A673 (cell line): ENCODE measurements around the gene ACOT12. TPM values are rescaled to one million over a fixed set of nuclear protein-coding genes. Genes with fewer than 3 reads are reported as not detected.

Experiments used
- BruUV-seq: library from RNA; stranded (reverse); fragments of 400-500 nt; replicated peaks from 2 replicates; lab custom pipeline; 2021; lab: Mats Ljungman, UMichigan
- CTCF ChIA-PET: fragments of 300-600 bp; sonication (Branson Sonifier 250); formaldehyde crosslinking; loops from one replicate; lab custom pipeline; 2022; ENCODE audit warnings: antibody characterized with exemption; lab: Charles Lee
- POLR2A ChIA-PET: fragments of 300-600 bp; sonication (Branson Sonifier 250); formaldehyde crosslinking; loops from one replicate; lab custom pipeline; 2022; ENCODE audit warnings: antibody characterized with exemption; ENCODE audit not compliant: low non-redundant PET; lab: Charles Lee
- DNase-seq: peaks from one replicate; pipeline ENCODE4 v3.0.0-alpha.2; 2015; ENCODE audit warnings: low spot score
- H3K27ac ChIP-seq: fragments of 200-600 bp; sonication (generic); 2 replicates; pipeline ENCODE4 v1.5.1; 2016; ENCODE audit warnings: mixed run types, low read depth, mild to moderate bottlenecking, mixed read lengths, antibody characterized with exemption, low read length; ENCODE audit not compliant: poor library complexity, severe bottlenecking
- H3K27me3 ChIP-seq: fragments of 200-600 bp; sonication (generic); replicated peaks from 2 replicates; pipeline ENCODE4 v1.6.1; 2017; ENCODE audit warnings: mixed run types, low read depth, mild to moderate bottlenecking, mixed read lengths, antibody characterized with exemption, low read length; ENCODE audit not compliant: insufficient read depth, poor library complexity
- H3K36me3 ChIP-seq: fragments of 200-600 bp; sonication (generic); 2 replicates; pipeline ENCODE4 v1.6.1; 2016; ENCODE audit warnings: mixed run types, mild to moderate bottlenecking, mixed read lengths, antibody characterized with exemption, low read length; ENCODE audit not compliant: insufficient read depth, poor library complexity, severe bottlenecking
- H3K4me1 ChIP-seq: fragments of 200-600 bp; sonication (generic); 2 replicates; pipeline ENCODE4 v1.6.1; 2017; ENCODE audit warnings: mixed run types, mild to moderate bottlenecking, mixed read lengths, antibody characterized with exemption, low read length; ENCODE audit not compliant: insufficient read depth, poor library complexity, severe bottlenecking
- H3K4me3 ChIP-seq: fragments of 200-600 bp; sonication (generic); 2 replicates; pipeline ENCODE4 v1.5.1; 2016; ENCODE audit warnings: low read depth, mixed run types, mild to moderate bottlenecking, mixed read lengths, low read length; ENCODE audit not compliant: poor library complexity, severe bottlenecking
- H3K9me3 ChIP-seq: fragments of 200-600 bp; sonication (generic); 2 replicates; pipeline ENCODE4 v1.6.1; 2016; ENCODE audit warnings: mixed run types, low read depth, mild to moderate bottlenecking, mixed read lengths, antibody characterized with exemption, low read length; ENCODE audit not compliant: poor library complexity, severe bottlenecking
- CTCF ChIP-seq: fragments of 300-800, 200-600 bp; sonication (generic); conservative IDR thresholded peaks from 2 replicates; pipeline ENCODE4 v1.5.1; 2017; ENCODE audit warnings: low read depth, mild to moderate bottlenecking, antibody characterized with exemption, low read length, moderate library complexity, mixed read lengths
- EZH2 ChIP-seq: fragments of 200-600 bp; sonication (generic); IDR thresholded peaks from 2 replicates; pipeline ENCODE4 v1.6.1; 2017; ENCODE audit warnings: borderline replicate concordance, low read depth, mild to moderate bottlenecking, mixed read lengths, antibody characterized with exemption, low read length; ENCODE audit not compliant: poor library complexity, severe bottlenecking
- intact Hi-C: fragments of 100-400 bp; cut with micrococcal nuclease; formaldehyde crosslinking; loops from one replicate; pipeline ENCODE4 v1.10.0; 2022; ENCODE audit not compliant: unreplicated experiment
- total RNA-seq: library from RNA; stranded (reverse); gene quantifications from 2 replicates; pipeline ENCODE4 v1.2.3, GENCODE V29; 2021

ACOT12 gene
- total RNA-seq, 1 experiment from 2014 or later, result not detected

GRCh38 chr5:81365541-81365940 is 28.4 kb downstream of the ACOT12 start:
- intact Hi-C loops, result no loop called here
- no peak overlapping the region for H3K27ac ChIP-seq

GRCh38 chr5:81363093-81363871 is 30.7 kb downstream of the ACOT12 start:
- H3K4me3 ChIP-seq, result no peak overlapping the region
- ChIA-PET CTCF (no interaction called here), POLR2A (no interaction called here)
- H3K27ac ChIP-seq, result no peak overlapping the region
- BruUV-seq, result no TSS peak
- H3K4me1 ChIP-seq, result no peaks in the 10 kb centered on the region
- H3K36me3 ChIP-seq, result no peaks in the 10 kb centered on the region
- no peaks in the 10 kb centered on the region for H3K27me3 ChIP-seq
- H3K9me3 ChIP-seq, result no peaks in the 10 kb centered on the region
- TF ChIP-seq CTCF, result no peak
- TF ChIP-seq EZH2, result no peak
- intact Hi-C loops, result no loop called here
- DNase-seq, result no peak

More at GRCh38 chr5:81365541-81365940, 28.4 kb downstream of the ACOT12 start:
- DNase-seq, result no peak
- H3K36me3 ChIP-seq, result no peaks in the 10 kb centered on the region
- H3K27me3 ChIP-seq, result no peaks in the 10 kb centered on the region
- no TSS peak for BruUV-seq
- no peak overlapping the region for H3K4me3 ChIP-seq
- POLR2A ChIA-PET, result no interaction called here
- no peaks in the 10 kb centered on the region for H3K4me1 ChIP-seq
- H3K9me3 ChIP-seq, result no peaks in the 10 kb centered on the region
- TF ChIP-seq CTCF, result no peak
- TF ChIP-seq EZH2, result no peak
- CTCF ChIA-PET, result interaction anchor here (0.6 kb wide), 1 partner anchor 12 kb away, joined by 3 read pairs; no protein-coding TSS in a partner anchor

- H3K9me3 ChIP-seq, result no peaks in the 10 kb centered on the region
- no peak overlapping the region for H3K27ac ChIP-seq
- TF ChIP-seq CTCF (no peak), EZH2 (no peak)
- H3K27me3 ChIP-seq, result no peaks in the 10 kb centered on the region
- ChIA-PET POLR2A (no interaction called here), CTCF (no interaction called here)
- no peak for DNase-seq
- H3K36me3 ChIP-seq, result no peaks in the 10 kb centered on the region
- H3K4me3 ChIP-seq, result no peak overlapping the region
- no TSS peak for BruUV-seq
- no peaks in the 10 kb centered on the region for H3K4me1 ChIP-seq
- intact Hi-C loops, result no loop called here
Measured at GRCh38 chr5:81361600-81361999, 32.3 kb downstream of the ACOT12 start.
